H1 (cell line): ENCODE data around the gene CHRNA5. TPM values are rescaled to one million over a fixed set of nuclear protein-coding genes. Genes with fewer than 3 reads are reported as not detected.

Experiments used
- KDM4A ChIP-seq: IDR thresholded peaks from one replicate; pipeline ENCODE4 v1.7.1; 2012; ENCODE audit warnings: low read depth, mild to moderate bottlenecking, moderate library complexity, low read length, inconsistent platforms; ENCODE audit not compliant: severe bottlenecking
- polyA plus RNA-seq, 7 experiments: library from polyadenylated mRNA; depleted of rRNA in 3 of 7; stranded (reverse) in 5 of 7; unstranded in 2 of 7; fragments of >200 nt in 5 of 7; fragments of 200-250 nt in 2 of 7; gene quantifications; 1 replicate in 5 of 7; 2 replicates in 1 of 7; 4 replicates in 1 of 7; pipeline versions ENCODE4 v1.2.1 to v1.2.3, GENCODE V29; 2011 to 2013; ENCODE audit warnings: missing spikeins in 2 of 7, mixed read lengths in 2 of 7
- total RNA-seq: library from RNA; stranded (reverse); fragmentation: NEBNext Ultra II Directional; extraction: Animal tissue kit (Norgen Biotek cat#: 25700); gene quantifications from 2 replicates; pipeline ENCODE4 v1.2.1, GENCODE V29; 2021
- TF ChIP-seq, protein P1 (sequence below), 3 experiments: IDR thresholded peaks; 1 replicate in 2 of 3; 2 replicates in 1 of 3; pipeline versions ENCODE4 v1.5.1 to v1.6.1; 2011; ENCODE audit warnings: low read length in 3 of 3, mild to moderate bottlenecking in 3 of 3, inconsistent platforms in 2 of 3, low read depth in 1 of 3, moderate library complexity in 1 of 3; ENCODE audit not compliant: insufficient read depth in 1 of 3; ENCODE audit errors: control extremely low read depth in 1 of 3

CHRNA5 gene
- total and polyA plus RNA-seq, 2 of the 8 experiments (the other 6 are each of a cell fraction or from before 2014, with no cell fraction given), result 13.5 to 31.4 TPM

DNA sequence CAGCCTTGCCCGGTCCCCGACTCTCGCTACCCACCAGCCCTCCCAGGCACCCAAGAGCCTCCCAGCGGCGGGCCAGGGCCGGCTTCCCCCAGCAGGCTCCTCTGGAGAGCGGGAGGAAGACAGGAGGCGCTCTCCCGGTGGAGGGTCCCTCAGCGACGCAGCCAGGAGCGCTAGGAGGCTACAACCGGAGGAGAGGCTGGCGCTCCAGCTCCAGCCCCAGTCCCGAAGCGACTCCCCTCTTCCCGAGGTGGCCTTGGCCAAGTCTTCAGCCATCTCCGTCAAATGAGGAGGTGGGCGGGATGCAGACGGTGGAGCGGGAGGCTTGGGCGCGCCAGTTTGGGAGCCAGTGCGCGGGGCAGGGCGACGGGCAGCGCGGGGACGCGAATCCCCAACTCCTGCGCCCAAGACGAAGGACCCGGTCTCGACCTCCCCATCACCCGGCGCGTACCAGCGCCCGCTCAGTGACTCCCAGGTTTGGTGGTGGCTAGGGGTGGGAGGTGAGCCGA is 54.8 kb downstream of the CHRNA5 start (continued):
- TF ChIP-seq, protein P1, sequence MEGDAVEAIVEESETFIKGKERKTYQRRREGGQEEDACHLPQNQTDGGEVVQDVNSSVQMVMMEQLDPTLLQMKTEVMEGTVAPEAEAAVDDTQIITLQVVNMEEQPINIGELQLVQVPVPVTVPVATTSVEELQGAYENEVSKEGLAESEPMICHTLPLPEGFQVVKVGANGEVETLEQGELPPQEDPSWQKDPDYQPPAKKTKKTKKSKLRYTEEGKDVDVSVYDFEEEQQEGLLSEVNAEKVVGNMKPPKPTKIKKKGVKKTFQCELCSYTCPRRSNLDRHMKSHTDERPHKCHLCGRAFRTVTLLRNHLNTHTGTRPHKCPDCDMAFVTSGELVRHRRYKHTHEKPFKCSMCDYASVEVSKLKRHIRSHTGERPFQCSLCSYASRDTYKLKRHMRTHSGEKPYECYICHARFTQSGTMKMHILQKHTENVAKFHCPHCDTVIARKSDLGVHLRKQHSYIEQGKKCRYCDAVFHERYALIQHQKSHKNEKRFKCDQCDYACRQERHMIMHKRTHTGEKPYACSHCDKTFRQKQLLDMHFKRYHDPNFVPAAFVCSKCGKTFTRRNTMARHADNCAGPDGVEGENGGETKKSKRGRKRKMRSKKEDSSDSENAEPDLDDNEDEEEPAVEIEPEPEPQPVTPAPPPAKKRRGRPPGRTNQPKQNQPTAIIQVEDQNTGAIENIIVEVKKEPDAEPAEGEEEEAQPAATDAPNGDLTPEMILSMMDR (IDR thresholded peaks at IDR 0.05; ENCODE audit: control extremely low read depth in 1 of 3, insufficient read depth in 1 of 3, low read depth in 1 of 3, low read length in 3 of 3), result peak; percentile 53 to 83 (median 62)
- peak; percentile 89 for TF ChIP-seq KDM4A
